ENCODE measurements around the gene CHAMP1.
A peak's percentile ranks its signal among the peaks of the same experiment; 100 is the strongest.

GRCh38 chr13:114315074-114315785 lies 927 bp downstream of the CHAMP1 start:
- TF ChIP-seq MXI1 (conservative IDR thresholded peaks at IDR 0.05; ENCODE audit: poor library complexity, severe bottlenecking) (peak; percentile 7), RAD21 (conservative IDR thresholded peaks at IDR 0.05) (no peak), CTCF (IDR thresholded peaks at IDR 0.05; ENCODE audit: poor library complexity, severe bottlenecking) (no peak), SMC3 (conservative IDR thresholded peaks at IDR 0.05; ENCODE audit: poor library complexity) (no peak), EZH2 (IDR thresholded peaks at IDR 0.05; ENCODE audit: borderline replicate concordance, insufficient read depth, low read length, poor library complexity, severe bottlenecking) (no peak), REST (IDR thresholded peaks at IDR 0.05; ENCODE audit: borderline replicate concordance) (no peak), EP300 (conservative IDR thresholded peaks at IDR 0.05; ENCODE audit: poor library complexity, severe bottlenecking) (no peak)

All from neural cell (in vitro differentiated cells).